Measurements from ENCODE around the gene BUD31. TPM values are rescaled to one million over a fixed set of nuclear protein-coding genes. Genes with fewer than 3 reads are reported as not detected.

The BUD31 gene
- total RNA-seq, 4 donors from 2014 or later, result 55.5 to 89.0 (median 66.0) TPM

- no peak for TF ChIP-seq CTCF (IDR thresholded peaks at IDR 0.05; ENCODE audit: low read depth)
These were observed 40.6 kb downstream of the BUD31 start for GRCh38 chr7:99449326-99449725.

- TF ChIP-seq CTCF (IDR thresholded peaks at IDR 0.05; ENCODE audit: low read depth), result no peak
These were observed 43.2 kb downstream of the BUD31 start for GRCh38 chr7:99451936-99452335.

GRCh38 chr7:99452541-99452940, 43.8 kb downstream of the BUD31 start:
- no peak for TF ChIP-seq CTCF (IDR thresholded peaks at IDR 0.05; ENCODE audit: low read depth)

GRCh38 chr7:99453105-99453504, 44.3 kb downstream of the BUD31 start:
- TF ChIP-seq CTCF (IDR thresholded peaks at IDR 0.05; ENCODE audit: low read depth), result no peak

- no peak for TF ChIP-seq CTCF (IDR thresholded peaks at IDR 0.05; ENCODE audit: low read depth)
These were observed 47.1 kb downstream of the BUD31 start for GRCh38 chr7:99455874-99456273.

GRCh38 chr7:99456288-99456687, 47.5 kb downstream of the BUD31 start:
- TF ChIP-seq CTCF (IDR thresholded peaks at IDR 0.05; ENCODE audit: low read depth), result no peak

- TF ChIP-seq CTCF (IDR thresholded peaks at IDR 0.05; ENCODE audit: low read depth), result no peak
These were observed 48.4 kb downstream of the BUD31 start for GRCh38 chr7:99457050-99457649.
